ENCODE results near the gene CEP43. TPM values are rescaled to one million over a fixed set of nuclear protein-coding genes. Genes with fewer than 3 reads are reported as not detected.

CEP43 gene
- polyA plus RNA-seq, 1 donor from 2014 or later = 78.2 TPM

- H3K9me2 ChIP-seq (ENCODE audit: insufficient read depth, low read length) = no peaks in the 10 kb centered on the region
- H3K9me3 ChIP-seq (ENCODE audit: low read length) = no peaks in the 10 kb centered on the region
- H3K9ac ChIP-seq (ENCODE audit: low read length) = peak overlapping the region; percentile 71
- H3F3A ChIP-seq (ENCODE audit: insufficient read depth, low read length, poor library complexity, severe bottlenecking) = no peaks in the 10 kb centered on the region
- H3K27me3 ChIP-seq (ENCODE audit: insufficient read depth, low read depth, low read length) = no peaks in the 10 kb centered on the region
- H3K4me3 ChIP-seq (ENCODE audit: low read length) = peak overlapping the region; percentile 98
- H3K4me2 ChIP-seq (ENCODE audit: low read length) = peak overlapping the region; percentile 73
- H2AFZ ChIP-seq (ENCODE audit: low read depth, low read length) = no peak overlapping the region
- no peaks in the 10 kb centered on the region for H3K36me3 ChIP-seq (ENCODE audit: insufficient read depth, low read length)
- TF ChIP-seq TAF1 (IDR thresholded peaks at IDR 0.05; ENCODE audit: low read depth) (no peak), REST (IDR thresholded peaks at IDR 0.05; ENCODE audit: borderline replicate concordance) (no peak), MXI1 (conservative IDR thresholded peaks at IDR 0.05; ENCODE audit: poor library complexity, severe bottlenecking) (no peak), CTCF (IDR thresholded peaks at IDR 0.05; ENCODE audit: poor library complexity, severe bottlenecking) (no peak), EP300 (conservative IDR thresholded peaks at IDR 0.05; ENCODE audit: poor library complexity, severe bottlenecking) (no peak), POLR2AphosphoS5 (IDR thresholded peaks at IDR 0.05) (no peak), EZH2 (IDR thresholded peaks at IDR 0.05; ENCODE audit: borderline replicate concordance, insufficient read depth, low read length, poor library complexity, severe bottlenecking) (no peak)
- H3K27ac ChIP-seq (ENCODE audit: low read length) = no peak overlapping the region
- H3K79me2 ChIP-seq (replicated peaks; ENCODE audit: insufficient read depth, low read length) = no peaks in the 10 kb centered on the region
- H4K20me1 ChIP-seq (ENCODE audit: insufficient read depth) = no peaks in the 10 kb centered on the region
Measured at GRCh38 chr6:166955121-166955864, 43.9 kb upstream of the CEP43 start.

GRCh38 chr6:166955865-166956443, 43.2 kb upstream of the CEP43 start:
- H3K27ac ChIP-seq (ENCODE audit: low read length) = no peak overlapping the region
- H3K9ac ChIP-seq (ENCODE audit: low read length) = peak overlapping the region; percentile 71
- TF ChIP-seq TAF1 (IDR thresholded peaks at IDR 0.05; ENCODE audit: low read depth) = no peak
- TF ChIP-seq RAD21 (conservative IDR thresholded peaks at IDR 0.05) = peak; percentile 55
- peak; percentile 83 for TF ChIP-seq MXI1 (conservative IDR thresholded peaks at IDR 0.05; ENCODE audit: poor library complexity, severe bottlenecking)
- TF ChIP-seq SMC3 (conservative IDR thresholded peaks at IDR 0.05; ENCODE audit: poor library complexity) = peak; percentile 59
- TF ChIP-seq CTCF (IDR thresholded peaks at IDR 0.05; ENCODE audit: poor library complexity, severe bottlenecking) = peak; percentile 38
- peak overlapping the region; percentile 73 for H3K4me2 ChIP-seq (ENCODE audit: low read length)
- no peaks in the 10 kb centered on the region for H4K20me1 ChIP-seq (ENCODE audit: insufficient read depth)
- H3K27me3 ChIP-seq (ENCODE audit: insufficient read depth, low read depth, low read length) = no peaks in the 10 kb centered on the region
- H3F3A ChIP-seq (ENCODE audit: insufficient read depth, low read length, poor library complexity, severe bottlenecking) = no peaks in the 10 kb centered on the region
- H3K9me3 ChIP-seq (ENCODE audit: low read length) = no peaks in the 10 kb centered on the region
- peak overlapping the region; percentile 35 for H2AFZ ChIP-seq (ENCODE audit: low read depth, low read length)
- H3K4me3 ChIP-seq (ENCODE audit: low read length) = peak overlapping the region; percentile 98
- H3K79me2 ChIP-seq (replicated peaks; ENCODE audit: insufficient read depth, low read length) = no peaks in the 10 kb centered on the region
- no peaks in the 10 kb centered on the region for H3K36me3 ChIP-seq (ENCODE audit: insufficient read depth, low read length)
- H3K9me2 ChIP-seq (ENCODE audit: insufficient read depth, low read length) = no peaks in the 10 kb centered on the region

Measured in neural cell (in vitro differentiated cells).